ENCODE measurements around the gene HBG2.

- TF ChIP-seq GATA2 (IDR thresholded peaks at IDR 0.05; ENCODE audit: low read depth, low read length) (no peak), GATA3 (IDR thresholded peaks at IDR 0.05; ENCODE audit: low read depth, low read length) (no peak)
Observed at GRCh38 chr11:5282628-5283027, 28.0 kb upstream of the HBG2 start.
